ENCODE data around the gene C1orf226.

DNA sequence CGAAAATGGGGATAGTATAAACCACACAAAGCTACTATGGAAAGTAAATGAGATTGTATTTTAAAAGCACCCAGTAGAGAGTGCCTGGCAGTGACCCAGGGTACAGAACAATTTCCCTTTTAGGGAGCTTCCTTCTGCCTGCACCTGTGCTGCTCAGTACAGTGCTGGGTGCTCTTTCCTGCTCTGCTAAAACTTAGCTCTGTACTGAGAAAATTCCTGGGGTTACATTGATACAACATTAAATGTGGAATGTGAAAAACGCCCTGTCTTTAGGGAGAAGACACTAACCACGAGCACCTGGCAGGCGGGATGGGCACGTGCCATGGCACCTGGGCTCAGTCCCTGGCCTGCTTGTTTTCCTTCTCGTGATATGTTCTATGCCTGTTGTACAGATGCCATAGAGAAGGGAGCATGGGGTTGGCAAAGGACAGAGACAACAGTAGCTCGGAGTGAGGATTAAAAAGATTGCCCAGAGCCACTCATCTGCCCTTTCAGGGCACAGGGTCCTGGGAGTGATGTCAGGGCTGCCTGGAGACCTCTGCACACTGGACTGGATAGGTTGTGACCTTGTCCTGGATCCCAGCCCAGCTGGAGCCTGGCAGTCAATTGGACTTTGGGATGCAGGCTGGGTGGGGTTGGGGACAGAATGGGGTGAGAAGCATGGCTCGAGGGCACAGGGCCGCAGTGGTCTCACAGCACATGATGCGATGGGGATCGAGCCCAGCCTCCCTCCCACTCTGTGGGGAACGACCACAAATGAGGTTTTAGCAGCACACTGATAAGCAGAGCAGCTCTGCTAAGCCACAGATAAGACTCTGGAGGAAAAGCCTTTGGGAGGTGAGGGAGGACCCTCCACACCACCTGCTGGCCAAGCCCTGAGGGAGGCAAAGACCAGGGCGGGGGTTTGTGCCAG lies 9.1 kb upstream of the C1orf226 start:
- TF ChIP-seq SMARCA5 (IDR thresholded peaks at IDR 0.05) (no peak), GABPA (IDR thresholded peaks at IDR 0.05; ENCODE audit: low read depth) (no peak), ZNF217 (IDR thresholded peaks at IDR 0.05) (no peak), MEF2A (IDR thresholded peaks at IDR 0.05; ENCODE audit: insufficient read depth, low read depth, low read length) (no peak), CBX5 (IDR thresholded peaks at IDR 0.05; ENCODE audit: low read depth) (no peak), POU2F2 (IDR thresholded peaks at IDR 0.05; ENCODE audit: borderline replicate concordance, low read depth, low read length) (no peak), TAF1 (IDR thresholded peaks at IDR 0.05; ENCODE audit: borderline replicate concordance, low read depth, low read length) (no peak)
- TF ChIP-seq, protein P1, sequence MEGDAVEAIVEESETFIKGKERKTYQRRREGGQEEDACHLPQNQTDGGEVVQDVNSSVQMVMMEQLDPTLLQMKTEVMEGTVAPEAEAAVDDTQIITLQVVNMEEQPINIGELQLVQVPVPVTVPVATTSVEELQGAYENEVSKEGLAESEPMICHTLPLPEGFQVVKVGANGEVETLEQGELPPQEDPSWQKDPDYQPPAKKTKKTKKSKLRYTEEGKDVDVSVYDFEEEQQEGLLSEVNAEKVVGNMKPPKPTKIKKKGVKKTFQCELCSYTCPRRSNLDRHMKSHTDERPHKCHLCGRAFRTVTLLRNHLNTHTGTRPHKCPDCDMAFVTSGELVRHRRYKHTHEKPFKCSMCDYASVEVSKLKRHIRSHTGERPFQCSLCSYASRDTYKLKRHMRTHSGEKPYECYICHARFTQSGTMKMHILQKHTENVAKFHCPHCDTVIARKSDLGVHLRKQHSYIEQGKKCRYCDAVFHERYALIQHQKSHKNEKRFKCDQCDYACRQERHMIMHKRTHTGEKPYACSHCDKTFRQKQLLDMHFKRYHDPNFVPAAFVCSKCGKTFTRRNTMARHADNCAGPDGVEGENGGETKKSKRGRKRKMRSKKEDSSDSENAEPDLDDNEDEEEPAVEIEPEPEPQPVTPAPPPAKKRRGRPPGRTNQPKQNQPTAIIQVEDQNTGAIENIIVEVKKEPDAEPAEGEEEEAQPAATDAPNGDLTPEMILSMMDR (IDR thresholded peaks at IDR 0.05 in 2 of 3, conservative IDR thresholded peaks at IDR 0.05 in 1 of 3; ENCODE audit: control insufficient read depth in 2 of 3, extremely low read depth in 1 of 3, insufficient read depth in 1 of 3, low read depth in 3 of 3, low read length in 3 of 3), result no peak
- TF ChIP-seq, protein P2, sequence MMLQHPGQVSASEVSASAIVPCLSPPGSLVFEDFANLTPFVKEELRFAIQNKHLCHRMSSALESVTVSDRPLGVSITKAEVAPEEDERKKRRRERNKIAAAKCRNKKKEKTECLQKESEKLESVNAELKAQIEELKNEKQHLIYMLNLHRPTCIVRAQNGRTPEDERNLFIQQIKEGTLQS (IDR thresholded peaks at IDR 0.05; ENCODE audit: borderline replicate concordance, extremely low read depth, low read depth, low read length), result no peak
- TF ChIP-seq, protein P3, sequence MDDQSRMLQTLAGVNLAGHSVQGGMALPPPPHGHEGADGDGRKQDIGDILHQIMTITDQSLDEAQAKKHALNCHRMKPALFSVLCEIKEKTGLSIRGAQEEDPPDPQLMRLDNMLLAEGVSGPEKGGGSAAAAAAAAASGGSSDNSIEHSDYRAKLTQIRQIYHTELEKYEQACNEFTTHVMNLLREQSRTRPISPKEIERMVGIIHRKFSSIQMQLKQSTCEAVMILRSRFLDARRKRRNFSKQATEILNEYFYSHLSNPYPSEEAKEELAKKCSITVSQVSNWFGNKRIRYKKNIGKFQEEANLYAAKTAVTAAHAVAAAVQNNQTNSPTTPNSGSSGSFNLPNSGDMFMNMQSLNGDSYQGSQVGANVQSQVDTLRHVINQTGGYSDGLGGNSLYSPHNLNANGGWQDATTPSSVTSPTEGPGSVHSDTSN (IDR thresholded peaks at IDR 0.05; ENCODE audit: insufficient replicate concordance, low read depth, low read length), result no peak
